ENCODE results near the gene GRIK2. TPM values are rescaled to one million over a fixed set of nuclear protein-coding genes. Genes with fewer than 3 reads are reported as not detected.
"Not testable (repeated sequence)": the region's sequence is repeated elsewhere in the genome, so short reads cannot be mapped to it uniquely, and the experiment has no call there.

Gene GRIK2
- total RNA-seq, 4 donors from 2014 or later = 0.46 to 3.7 (median 1.8) TPM

- no peaks in the 10 kb centered on the region for H3K36me3 ChIP-seq
- intact Hi-C loops (cut with DNase I) = no loop called here
- TF ChIP-seq POLR2AphosphoS5 (IDR thresholded peaks at IDR 0.05) (no peak), POLR2A (IDR thresholded peaks at IDR 0.05; ENCODE audit: low read depth) (no peak), CTCF (IDR thresholded peaks at IDR 0.05) (no peak), EP300 (IDR thresholded peaks at IDR 0.05) (no peak)
- WGBS = 62% methylated on average over 4 of the region's 4 CpGs
- no peaks in the 10 kb centered on the region for H3K4me1 ChIP-seq
- no peak for DNase-seq (ENCODE audit: extremely low spot score)
- no peaks in the 10 kb centered on the region for H3K27me3 ChIP-seq
- H3K27ac ChIP-seq (replicated peaks in 1 of 4) = no peak overlapping the region
- no peaks in the 10 kb centered on the region for H3K9me3 ChIP-seq
- no peak overlapping the region for H3K4me3 ChIP-seq
These were observed 41.2 kb upstream of the GRIK2 start for GRCh38 chr6:101352316-101352715.

GRCh38 chr6:101365181-101365580 lies 28.3 kb upstream of the GRIK2 start:
- Histone ChIP-seq H3K27ac (replicated peaks in 1 of 4) (no peak overlapping the region), H3K4me3 (no peak overlapping the region), H3K4me1 (no peaks in the 10 kb centered on the region), H3K9me3 (no peaks in the 10 kb centered on the region), H3K27me3 (no peaks in the 10 kb centered on the region), H3K36me3 (no peaks in the 10 kb centered on the region)
- intact Hi-C loops (cut with DNase I) = no loop called here
- WGBS = 78% methylated on average over 4 of the region's 4 CpGs
- no peak for TF ChIP-seq CTCF (IDR thresholded peaks at IDR 0.05)
- no peak for TF ChIP-seq POLR2A (IDR thresholded peaks at IDR 0.05; ENCODE audit: low read depth)
- no peak for TF ChIP-seq EP300 (IDR thresholded peaks at IDR 0.05)
- no peak for TF ChIP-seq POLR2AphosphoS5 (IDR thresholded peaks at IDR 0.05)
- DNase-seq (ENCODE audit: extremely low spot score) = no peak

GRCh38 chr6:101379926-101380325 lies 13.6 kb upstream of the GRIK2 start:
- H3K27ac ChIP-seq (replicated peaks in 1 of 4) = no peak overlapping the region
- H3K9me3 ChIP-seq = no peaks in the 10 kb centered on the region
- WGBS = 87% methylated on average over 2 of the region's 2 CpGs
- intact Hi-C loops (cut with DNase I) = no loop called here
- no peaks in the 10 kb centered on the region for H3K36me3 ChIP-seq
- H3K27me3 ChIP-seq = no peaks in the 10 kb centered on the region
- H3K4me1 ChIP-seq = no peaks in the 10 kb centered on the region
- H3K4me3 ChIP-seq = no peak overlapping the region
- no peak for DNase-seq (ENCODE audit: extremely low spot score)
- TF ChIP-seq EP300 (IDR thresholded peaks at IDR 0.05) (no peak), CTCF (IDR thresholded peaks at IDR 0.05) (no peak), POLR2A (IDR thresholded peaks at IDR 0.05; ENCODE audit: low read depth) (no peak), POLR2AphosphoS5 (IDR thresholded peaks at IDR 0.05) (no peak)

GRCh38 chr6:101380897-101381630 lies 12.4 kb upstream of the GRIK2 start:
- no peak overlapping the region for H3K27ac ChIP-seq (replicated peaks in 1 of 4)
- TF ChIP-seq POLR2A (IDR thresholded peaks at IDR 0.05; ENCODE audit: low read depth) = no peak
- no peak for TF ChIP-seq POLR2AphosphoS5 (IDR thresholded peaks at IDR 0.05)
- TF ChIP-seq CTCF (IDR thresholded peaks at IDR 0.05) = no peak
- TF ChIP-seq EP300 (IDR thresholded peaks at IDR 0.05) = no peak
- 49% methylated on average over 2 of the region's 2 CpGs for WGBS
- no peak for DNase-seq (ENCODE audit: extremely low spot score)
- intact Hi-C loops (cut with DNase I) = no loop called here
- H3K4me1 ChIP-seq = no peaks in the 10 kb centered on the region
- H3K27me3 ChIP-seq = no peaks in the 10 kb centered on the region
- H3K4me3 ChIP-seq = no peak overlapping the region
- H3K9me3 ChIP-seq = no peaks in the 10 kb centered on the region
- no peaks in the 10 kb centered on the region for H3K36me3 ChIP-seq

GRCh38 chr6:101383747-101384146 lies 9.8 kb upstream of the GRIK2 start:
- 94% methylated on average over 5 of the region's 5 CpGs for WGBS
- H3K27me3 ChIP-seq; H3K4me1 ChIP-seq; H3K27ac ChIP-seq (replicated peaks in 1 of 4); H3K9me3 ChIP-seq; H3K36me3 ChIP-seq; H3K4me3 ChIP-seq; intact Hi-C loops (cut with DNase I); DNase-seq (ENCODE audit: extremely low spot score): not testable (repeated sequence)

Measured in esophagus muscularis mucosa (tissue), 4 donors.